HFFc6 (cell line): ENCODE measurements around the gene ID2. TPM values are rescaled to one million over a fixed set of nuclear protein-coding genes. Genes with fewer than 3 reads are reported as not detected.

Experiments used
- DNase-seq: peaks from one replicate; pipeline ENCODE4 v3.0.0-alpha.2; 2018
- H3K27ac Mint-ChIP-seq: 2 replicates; pipeline ENCODE4 v1.8.0; 2020; ENCODE audit warnings: mild to moderate bottlenecking, mixed read lengths
- H3K27me3 Mint-ChIP-seq: 2 replicates; pipeline ENCODE4 v1.8.0; 2021; ENCODE audit warnings: mild to moderate bottlenecking, moderate library complexity, mixed read lengths; ENCODE audit not compliant: insufficient read depth
- H3K36me3 Mint-ChIP-seq: 2 replicates; pipeline ENCODE4 v1.8.0; 2021; ENCODE audit warnings: low read depth, mixed read lengths
- H3K4me1 Mint-ChIP-seq: 2 replicates; pipeline ENCODE4 v1.8.0; 2020; ENCODE audit warnings: low read depth, mixed read lengths
- H3K4me3 Mint-ChIP-seq: 2 replicates; pipeline ENCODE4 v1.8.0; 2020; ENCODE audit warnings: mild to moderate bottlenecking, moderate library complexity, mixed read lengths
- H3K9me3 Mint-ChIP-seq: 2 replicates; pipeline ENCODE4 v1.8.0; 2020; ENCODE audit warnings: mild to moderate bottlenecking, mixed read lengths
- CTCF ChIP-seq: fragments of 200-600 bp; sonication (generic); IDR thresholded peaks from 2 replicates; pipeline ENCODE4 v1.5.0; 2021; ENCODE audit warnings: antibody characterized with exemption, mild to moderate bottlenecking
- total RNA-seq, 6 experiments: library from RNA; stranded (reverse); fragmentation: NEBNext Ultra II Directional; extraction: Animal tissue kit (Norgen Biotek cat#: 25700); gene quantifications; 2 replicates in 1 of 6; 3 replicates in 5 of 6; pipeline ENCODE4 v1.2.3, GENCODE V29; 2021

Gene ID2
- total RNA-seq, 6 experiments from 2014 or later, result 81.3 to 97.1 (median 88.1) TPM

DNA sequence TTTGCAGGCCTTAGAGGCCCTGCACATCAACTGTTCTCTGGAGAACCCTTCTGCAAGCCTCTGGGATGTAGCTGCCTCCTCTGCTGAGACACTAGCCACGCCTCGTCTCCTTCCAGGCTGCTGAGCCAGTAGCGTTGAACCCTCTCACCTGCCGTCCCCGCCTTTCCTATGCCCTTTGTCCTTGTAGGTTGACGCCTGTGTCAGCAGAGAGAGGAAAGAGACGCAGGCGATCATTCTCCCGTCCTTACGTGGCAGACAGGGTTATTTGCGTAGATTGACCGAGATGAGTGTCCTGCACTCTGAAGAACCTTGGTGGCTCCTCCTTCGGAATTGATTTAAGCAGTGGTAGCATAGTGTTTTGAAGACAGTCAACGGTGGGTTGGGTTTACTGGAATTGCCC lies 27.8 kb downstream of the ID2 start:
- Mint-ChIP-seq H3K36me3 (no peaks in the 10 kb centered on the region), H3K9me3 (no peaks in the 10 kb centered on the region), H3K27me3 (peaks cover 11% of the 10 kb centered on the region), H3K4me3 (no peak overlapping the region), H3K27ac (no peak overlapping the region), H3K4me1 (no peaks in the 10 kb centered on the region)
- no peak for DNase-seq
- no peak for TF ChIP-seq CTCF

DNA sequence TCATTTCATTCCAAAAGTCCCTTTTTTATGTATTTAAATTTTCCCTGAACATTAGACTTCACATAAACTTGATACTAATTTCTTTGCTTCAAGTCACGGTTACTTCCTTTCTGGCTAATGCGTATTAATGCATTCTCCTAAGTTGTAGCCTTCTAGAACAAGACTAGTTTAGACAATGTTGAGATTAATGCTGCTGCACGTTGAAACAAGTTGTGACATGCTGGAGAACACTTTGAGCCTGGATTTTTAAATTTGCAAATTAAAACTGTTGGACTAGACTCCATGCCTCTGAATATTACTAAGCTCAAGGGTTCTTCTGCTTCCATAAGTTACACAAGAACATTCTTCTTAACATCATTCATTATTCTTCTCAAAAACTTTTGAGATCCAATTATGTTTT lies 29.1 kb downstream of the ID2 start:
- no peak for TF ChIP-seq CTCF
- no peaks in the 10 kb centered on the region; the same call in 1 of the 2 replicates for H3K9me3 Mint-ChIP-seq
- peaks cover 11% of the 10 kb centered on the region for H3K27me3 Mint-ChIP-seq
- H3K36me3 Mint-ChIP-seq, result no peaks in the 10 kb centered on the region
- H3K4me3 Mint-ChIP-seq, result no peak overlapping the region
- no peaks in the 10 kb centered on the region for H3K4me1 Mint-ChIP-seq
- DNase-seq, result no peak
- no peak overlapping the region for H3K27ac Mint-ChIP-seq

GRCh38 chr2:8714283-8714682 lies 32.4 kb downstream of the ID2 start:
- Mint-ChIP-seq H3K36me3 (no peaks in the 10 kb centered on the region), H3K4me1 (no peaks in the 10 kb centered on the region), H3K27ac (no peak overlapping the region), H3K9me3 (no peaks in the 10 kb centered on the region; the same call in none of the 2 replicates), H3K4me3 (no peak overlapping the region), H3K27me3 (peaks cover 9% of the 10 kb centered on the region; the same call in 1 of the 2 replicates)
- DNase-seq, result no peak
- TF ChIP-seq CTCF, result no peak

DNA sequence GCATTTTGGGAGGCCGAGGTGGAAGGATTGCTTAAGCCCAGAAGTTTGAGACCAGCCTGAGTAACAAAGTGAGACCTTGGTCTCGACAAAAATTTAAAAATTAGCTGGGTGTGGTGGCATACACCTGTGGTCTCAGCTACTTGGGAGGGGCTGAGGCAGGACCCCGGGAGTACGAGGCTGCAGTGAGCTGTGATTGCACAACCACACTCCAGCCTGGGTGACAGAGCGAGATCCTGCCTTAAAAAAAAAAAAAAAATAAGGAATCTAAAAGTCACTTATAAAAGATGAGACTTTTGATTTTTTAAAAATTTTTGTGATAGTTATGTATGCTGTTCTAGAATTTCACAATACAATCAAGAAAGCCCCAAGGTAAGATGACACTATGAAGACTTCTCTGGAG lies 33.1 kb downstream of the ID2 start:
- H3K27ac Mint-ChIP-seq, result no peak overlapping the region
- H3K27me3 Mint-ChIP-seq, result peaks cover 6% of the 10 kb centered on the region; the same call in 1 of the 2 replicates
- no peak overlapping the region for H3K4me3 Mint-ChIP-seq
- TF ChIP-seq CTCF, result no peak
- H3K36me3 Mint-ChIP-seq, result no peaks in the 10 kb centered on the region
- no peaks in the 10 kb centered on the region for H3K4me1 Mint-ChIP-seq
- no peak for DNase-seq
- no peaks in the 10 kb centered on the region; the same call in none of the 2 replicates for H3K9me3 Mint-ChIP-seq

DNA sequence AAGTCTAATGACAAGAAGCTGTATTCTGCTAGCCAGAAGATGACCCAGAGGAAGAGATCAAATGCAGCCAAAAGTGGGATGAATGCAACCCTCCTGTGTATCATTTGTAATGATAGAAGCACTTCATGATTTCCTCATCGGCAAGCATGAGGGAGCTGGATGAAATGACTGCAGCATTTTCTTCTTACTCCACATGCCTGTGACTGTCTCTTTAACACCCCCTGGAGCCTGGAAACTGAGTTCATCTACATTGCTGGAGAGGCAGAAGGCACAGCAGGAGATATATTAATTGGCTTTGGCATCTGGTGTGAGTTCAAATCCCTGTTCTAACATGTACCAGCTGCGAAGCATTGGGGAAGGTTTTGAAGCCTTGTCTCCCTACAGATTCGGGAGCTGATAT lies 37.7 kb downstream of the ID2 start:
- Mint-ChIP-seq H3K27ac (no peak overlapping the region), H3K27me3 (peaks cover 4% of the 10 kb centered on the region), H3K4me1 (no peaks in the 10 kb centered on the region), H3K36me3 (no peaks in the 10 kb centered on the region), H3K4me3 (no peak overlapping the region), H3K9me3 (no peaks in the 10 kb centered on the region; the same call in none of the 2 replicates)
- no peak for TF ChIP-seq CTCF
- no peak for DNase-seq

DNA sequence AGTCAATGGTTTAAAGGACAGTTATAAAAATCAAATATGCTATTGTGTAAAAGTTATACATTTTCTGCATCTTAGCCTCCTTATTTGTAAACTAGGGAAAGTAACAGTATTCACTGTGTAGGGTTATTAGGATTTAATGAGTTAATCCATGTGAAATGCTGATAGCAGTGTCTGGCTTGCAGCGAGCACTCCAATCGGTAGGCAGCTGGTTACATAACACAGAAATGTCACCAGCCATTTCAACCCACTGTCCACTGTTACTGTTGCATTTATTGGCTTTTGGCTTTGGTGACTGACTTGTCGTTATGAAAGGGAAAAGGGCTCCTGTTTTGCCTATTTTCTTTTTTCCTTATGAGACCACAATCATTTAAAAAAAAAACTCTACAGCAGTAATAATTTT lies 38.9 kb downstream of the ID2 start:
- H3K9me3 Mint-ChIP-seq, result no peaks in the 10 kb centered on the region; the same call in none of the 2 replicates
- H3K4me3 Mint-ChIP-seq, result no peak overlapping the region
- H3K36me3 Mint-ChIP-seq, result no peaks in the 10 kb centered on the region; the same call in 1 of the 2 replicates
- H3K4me1 Mint-ChIP-seq, result no peaks in the 10 kb centered on the region
- DNase-seq, result no peak
- no peak for TF ChIP-seq CTCF
- no peak overlapping the region for H3K27ac Mint-ChIP-seq
- peaks cover 4% of the 10 kb centered on the region for H3K27me3 Mint-ChIP-seq
